Lung (tissue), 12 donors: ENCODE results near the gene SPOCK3. TPM values are rescaled to one million over a fixed set of nuclear protein-coding genes. Genes with fewer than 3 reads are reported as not detected.
"Not testable (repeated sequence)": the region's sequence is repeated elsewhere in the genome, so short reads cannot be mapped to it uniquely, and the experiment has no call there.

Experiments
- ATAC-seq: fragments of 200-7000 bp; cut with Tn5 transposase; one replicate; pipeline ENCODE4 v1.9.1; 2020; ENCODE audit warnings: moderate number of reproducible peaks; ENCODE audit not compliant: insufficient read depth, low FRiP score
- DNase-seq, 3 donors: peaks; one replicate each; pipeline ENCODE4 v3.0.0-alpha.2; 2013 to 2017
- H3K27ac ChIP-seq, 2 donors: one replicate each; pipeline ENCODE4 v1.5.1; 2013; ENCODE audit warnings: mild to moderate bottlenecking in 2 of 2, moderate library complexity in 2 of 2, control low read depth in 1 of 2, inconsistent platforms in 1 of 2, low read depth in 1 of 2, low read length in 1 of 2
- H3K27me3 ChIP-seq, 3 donors: one replicate each; pipeline ENCODE4 v1.5.1; 2013; ENCODE audit warnings: low read length in 2 of 3; ENCODE audit not compliant: control insufficient read depth in 3 of 3, insufficient read depth in 3 of 3
- H3K36me3 ChIP-seq, 4 donors: one replicate each; pipeline ENCODE4 v1.5.1; 2013; ENCODE audit warnings: low read length in 4 of 4, mild to moderate bottlenecking in 1 of 4, moderate library complexity in 1 of 4; ENCODE audit not compliant: control insufficient read depth in 4 of 4, insufficient read depth in 4 of 4
- H3K4me1 ChIP-seq, 5 donors: one replicate each; pipeline ENCODE4 v1.5.1; 2013; ENCODE audit warnings: low read length in 5 of 5, mild to moderate bottlenecking in 2 of 5, moderate library complexity in 1 of 5; ENCODE audit not compliant: control insufficient read depth in 5 of 5, insufficient read depth in 5 of 5
- H3K4me3 ChIP-seq: one replicate; pipeline ENCODE4 v1.5.1; 2013; ENCODE audit warnings: mild to moderate bottlenecking, control low read depth, moderate library complexity
- H3K9ac ChIP-seq, 2 donors: one replicate each; pipeline ENCODE4 v1.5.1; 2013; ENCODE audit warnings: low read length in 2 of 2, control low read depth in 1 of 2; ENCODE audit not compliant: insufficient read depth in 1 of 2
- H3K9me3 ChIP-seq, 4 donors: one replicate each; pipeline ENCODE4 v1.5.1; 2013; ENCODE audit warnings: low read length in 3 of 4, mild to moderate bottlenecking in 1 of 4, moderate library complexity in 1 of 4; ENCODE audit not compliant: control insufficient read depth in 4 of 4, insufficient read depth in 3 of 4
- CTCF ChIP-seq: IDR thresholded peaks from 2 replicates; pipeline ENCODE4 v1.5.1; 2012; ENCODE audit warnings: mild to moderate bottlenecking; ENCODE audit errors: control extremely low read depth, extremely low read depth
- WGBS, 2 donors: extraction: QIAGEN DNeasy Blood & Tissue Kit; methylation state at CpG; one replicate each; pipeline ENCODE4 v1.1.7; 2013; 5-methylcytosine and 5-hydroxymethylcytosine counted together
- polyA plus RNA-seq, 2 donors: library from polyadenylated mRNA; stranded (reverse); fragments of 200-250 nt; gene quantifications; one replicate each; pipeline ENCODE4 v1.2.1, GENCODE V29; 2013
- total RNA-seq, 2 donors: library from RNA; depleted of rRNA in 1 of 2; stranded (reverse); fragments of >200 nt in 1 of 2; gene quantifications; one replicate each; pipeline ENCODE4 v1.2.1, GENCODE V29; 2014 to 2021
- donor health status: control.
- donor health status: control.
- donor health status: Bipolar disorder and iron deficiency.
- donor health status: healthy.
- donor health status: DM: yes; HTN: yes; CAD: no.

SPOCK3 gene
- total and polyA plus RNA-seq, 4 donors: 0.24 to 1.4 (median 0.60) TPM

GRCh38 chr4:166972071-166972470, 262.2 kb downstream of the SPOCK3 start:
- DNase-seq: peak in 2 of 3 donors; percentile 13 to 56

DNA sequence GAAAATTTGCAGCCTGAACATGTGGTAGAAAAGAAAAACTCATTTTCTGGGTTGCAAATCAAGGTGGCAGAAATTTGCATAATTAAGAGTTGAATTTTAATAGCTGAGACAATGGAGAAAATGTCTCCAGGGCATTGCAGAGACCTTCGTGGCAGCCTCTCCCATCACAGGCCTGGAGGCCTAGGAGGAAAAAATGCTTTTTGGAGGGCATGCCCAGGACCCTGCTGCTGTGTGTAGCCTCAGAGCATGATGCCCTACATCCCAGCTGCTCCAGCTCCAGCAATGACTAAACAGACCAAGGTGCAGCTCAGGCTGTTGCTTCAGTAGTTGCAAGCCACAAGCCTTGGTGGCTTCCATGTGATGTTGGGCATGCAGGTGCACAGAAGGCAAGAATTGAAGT, 266.1 kb downstream of the SPOCK3 start:
- not testable (repeated sequence) for H3K36me3 ChIP-seq, H3K27me3 ChIP-seq, H3K9ac ChIP-seq, H3K27ac ChIP-seq, H3K4me3 ChIP-seq, H3K4me1 ChIP-seq, H3K9me3 ChIP-seq, ATAC-seq, DNase-seq
- WGBS, 2 donors: 50% methylated on average over 1 of the region's 1 CpG

More at GRCh38 chr4:166972071-166972470, 262.2 kb downstream of the SPOCK3 start:
- WGBS, 2 donors: 34 to 37% methylated on average over 2 of the region's 2 CpGs
- Histone ChIP-seq H3K27me3 (no peaks in the 10 kb centered on the region), H3K9me3 (peaks cover 0 to 8% (median 3%) of the 10 kb centered on the region in 4 donors), H3K4me1 (peaks cover 0 to 8% (median 5%) of the 10 kb centered on the region in 5 donors), H3K9ac (no peak overlapping the region), H3K27ac (no peak overlapping the region), H3K36me3 (no peaks in the 10 kb centered on the region), H3K4me3 (no peak overlapping the region)
- no peak for ATAC-seq
- no peak for TF ChIP-seq CTCF

- no peaks in the 10 kb centered on the region for H3K4me1 ChIP-seq
- no peaks in the 10 kb centered on the region for H3K27me3 ChIP-seq
- no peak overlapping the region for H3K9ac ChIP-seq
- DNase-seq: no peak
- H3K27ac ChIP-seq: no peak overlapping the region
- no peaks in the 10 kb centered on the region for H3K36me3 ChIP-seq
- H3K4me3 ChIP-seq: no peak overlapping the region
- H3K9me3 ChIP-seq: peaks cover 0 to 8% (median 3%) of the 10 kb centered on the region in 4 donors
- WGBS, 2 donors: 93 to 100% methylated on average over 2 of the region's 2 CpGs
- no peak for TF ChIP-seq CTCF
- ATAC-seq: no peak
These were observed 268.7 kb downstream of the SPOCK3 start for GRCh38 chr4:166965562-166965961.

DNA sequence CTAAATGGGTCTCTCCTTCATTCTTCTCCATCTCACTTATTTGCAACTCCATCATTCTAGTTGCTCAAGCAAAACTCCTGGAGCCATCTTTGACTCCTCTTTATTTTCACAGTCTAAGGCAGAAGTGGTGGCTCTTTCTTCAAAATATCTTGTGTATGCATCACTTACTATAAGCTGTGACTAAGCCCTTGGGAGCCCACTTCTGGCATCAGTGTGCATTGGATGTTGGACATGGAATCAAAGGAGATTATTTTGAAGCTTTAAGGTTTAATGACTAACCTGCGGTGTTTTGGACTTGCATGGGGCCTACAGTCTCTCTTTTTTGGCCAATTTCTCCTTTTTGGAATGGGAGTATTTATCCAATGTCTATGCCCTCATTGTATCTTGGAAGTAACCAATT, 276.8 kb downstream of the SPOCK3 start:
- Histone ChIP-seq H3K36me3 (no peaks in the 10 kb centered on the region), H3K27me3 (no peaks in the 10 kb centered on the region), H3K4me3 (no peak overlapping the region), H3K9ac (no peak overlapping the region), H3K9me3 (peaks cover 0 to 2% (median 0%) of the 10 kb centered on the region in 4 donors), H3K4me1 (no peaks in the 10 kb centered on the region), H3K27ac (no peak overlapping the region)
- no peak for TF ChIP-seq CTCF
- WGBS, 2 donors: 81 to 97% methylated on average over 1 of the region's 1 CpG
- ATAC-seq: no peak
- no peak for DNase-seq
